Natural killer cell (primary cell): ENCODE data around the gene TRIB2. TPM values are rescaled to one million over a fixed set of nuclear protein-coding genes. Genes with fewer than 3 reads are reported as not detected.

Source experiments
- ATAC-seq, 3 donors: fragments of 150-1000 bp in 2 of 3; fragments of 200-7000 bp in 1 of 3; cut with Tn5 transposase; 1 replicate in 1 of 3; 2 replicates in 2 of 3; pipeline ENCODE4 v1.10.0; 2021; ENCODE audit warnings: mild to moderate bottlenecking in 2 of 3, moderate library complexity in 2 of 3
- DNase-seq, 2 donors: peaks; one replicate each; pipeline versions ENCODE4 v3.0.0 to v3.0.0-alpha.2; 2013 to 2021; ENCODE audit warnings: mixed read lengths in 1 of 2
- H3K27ac ChIP-seq: one replicate; pipeline ENCODE4 v1.5.1; 2013; ENCODE audit warnings: mild to moderate bottlenecking, low read length
- H3K27me3 ChIP-seq: one replicate; pipeline ENCODE4 v1.6.1; 2013; ENCODE audit warnings: low read length; ENCODE audit not compliant: control insufficient read depth, insufficient read depth
- H3K36me3 ChIP-seq: one replicate; pipeline ENCODE4 v1.6.1; 2013; ENCODE audit warnings: low read length; ENCODE audit not compliant: control insufficient read depth, insufficient read depth
- H3K4me1 ChIP-seq: one replicate; pipeline ENCODE4 v1.6.1; 2013; ENCODE audit warnings: low read length; ENCODE audit not compliant: control insufficient read depth, insufficient read depth
- H3K4me3 ChIP-seq: one replicate; pipeline ENCODE4 v1.5.1; 2013; ENCODE audit warnings: low read length
- H3K9me3 ChIP-seq: one replicate; pipeline ENCODE4 v1.6.1; 2013; ENCODE audit warnings: low read length; ENCODE audit not compliant: control insufficient read depth, insufficient read depth
- H3K27ac Mint-ChIP-seq, 2 donors: one replicate each; pipeline ENCODE4 v1.8.0; 2022; ENCODE audit warnings: mild to moderate bottlenecking in 2 of 2, mixed read lengths in 2 of 2, moderate library complexity in 1 of 2
- H3K27me3 Mint-ChIP-seq, 2 donors: one replicate each; pipeline ENCODE4 v1.8.0; 2022; ENCODE audit warnings: low read depth in 2 of 2, mixed read lengths in 2 of 2
- H3K36me3 Mint-ChIP-seq: one replicate; pipeline ENCODE4 v1.8.0; 2022; ENCODE audit warnings: mixed read lengths
- H3K4me1 Mint-ChIP-seq, 2 donors: one replicate each; pipeline ENCODE4 v1.8.0; 2022; ENCODE audit warnings: mixed read lengths in 2 of 2
- H3K4me3 Mint-ChIP-seq: one replicate; pipeline ENCODE4 v1.8.0; 2022; ENCODE audit warnings: mild to moderate bottlenecking, moderate library complexity, mixed read lengths
- H3K9me3 Mint-ChIP-seq, 2 donors: one replicate each; pipeline ENCODE4 v1.8.0; 2022; ENCODE audit warnings: mixed read lengths in 2 of 2
- CTCF ChIP-seq: fragments of 200-600 bp; IDR thresholded peaks from one replicate; pipeline ENCODE4 v1.8.0; 2022; ENCODE audit warnings: antibody characterized with exemption
- WGBS: methylation state at CpG from one replicate; pipeline ENCODE4 v1.1.7; 2013; ENCODE audit warnings: missing lambda C conversion rate; ENCODE audit not compliant: insufficient coverage; 5-methylcytosine and 5-hydroxymethylcytosine counted together
- intact Hi-C: fragments of 100-400 bp; cut with micrococcal nuclease; formaldehyde crosslinking; loops from one replicate; pipeline ENCODE4 v1.14.2; 2022
- total RNA-seq, 4 donors: library from RNA; stranded (reverse); fragments of 120-200 nt in 1 of 4; gene quantifications; one replicate each; pipeline versions ENCODE4 v1.2.3 to v1.2.4, GENCODE V29; 2013 to 2022

Gene TRIB2
- total RNA-seq, 3 donors from 2014 or later (not counting 1 experiment from before 2014, with no cell fraction given), result 68.1 to 87.4 (median 84.5) TPM

GRCh38 chr2:12721566-12722446 is 5.1 kb downstream of the TRIB2 start:
- ATAC-seq (no peak), DNase-seq (no peak)
- peak overlapping the region; percentile 26 for H3K27ac ChIP-seq
- WGBS, result 43% methylated on average over 11 of the region's 14 CpGs
- peaks cover 46% of the 10 kb centered on the region for H3K4me1 ChIP-seq
- no peaks in the 10 kb centered on the region for H3K27me3 ChIP-seq
- peaks cover 35% of the 10 kb centered on the region for H3K36me3 ChIP-seq
- no peaks in the 10 kb centered on the region for H3K9me3 ChIP-seq
- Mint-ChIP-seq H3K4me1 (peaks cover 87 to 91% of the 10 kb centered on the region in 2 donors), H3K27me3 (no peaks in the 10 kb centered on the region), H3K9me3 (no peaks in the 10 kb centered on the region), H3K36me3 (peaks cover 9% of the 10 kb centered on the region), H3K27ac (peak overlapping the region; percentile 96 to 98), H3K4me3 (peak overlapping the region; percentile 99)
- peak overlapping the region; percentile 14 for H3K4me3 ChIP-seq
- no peak for TF ChIP-seq CTCF
- intact Hi-C loops, result no loop called here

GRCh38 chr2:12722447-12723316 is 5.9 kb downstream of the TRIB2 start:
- H3K27me3 Mint-ChIP-seq, result no peaks in the 10 kb centered on the region
- H3K27ac ChIP-seq, result no peak overlapping the region
- DNase-seq, result no peak

GRCh38 chr2:12723736-12724463 is 7.2 kb downstream of the TRIB2 start:
- Histone ChIP-seq H3K4me3 (no peak overlapping the region), H3K36me3 (peaks cover 38% of the 10 kb centered on the region), H3K9me3 (no peaks in the 10 kb centered on the region), H3K27ac (no peak overlapping the region), H3K27me3 (no peaks in the 10 kb centered on the region), H3K4me1 (peaks cover 67% of the 10 kb centered on the region)
- Mint-ChIP-seq H3K36me3 (peaks cover 9% of the 10 kb centered on the region), H3K9me3 (no peaks in the 10 kb centered on the region), H3K27me3 (no peaks in the 10 kb centered on the region), H3K4me3 (peak overlapping the region; percentile 87), H3K27ac (peak overlapping the region; percentile 96 to 98), H3K4me1 (peaks cover 98 to 100% of the 10 kb centered on the region in 2 donors)
- TF ChIP-seq CTCF, result no peak
- 74% methylated on average over 8 of the region's 8 CpGs for WGBS
- no peak for ATAC-seq
- intact Hi-C loops, result no loop called here
- no peak for DNase-seq

More at GRCh38 chr2:12722447-12723316, 5.9 kb downstream of the TRIB2 start:
- no peaks in the 10 kb centered on the region for H3K9me3 ChIP-seq
- intact Hi-C loops, result no loop called here
- Mint-ChIP-seq H3K36me3 (peaks cover 9% of the 10 kb centered on the region), H3K4me1 (peaks cover 95 to 96% of the 10 kb centered on the region in 2 donors), H3K4me3 (peak overlapping the region; percentile 99), H3K9me3 (no peaks in the 10 kb centered on the region), H3K27ac (peak overlapping the region; percentile 96 to 98)
- WGBS, result 64% methylated on average over 6 of the region's 7 CpGs
- no peaks in the 10 kb centered on the region for H3K27me3 ChIP-seq
- no peak overlapping the region for H3K4me3 ChIP-seq
- no peak for TF ChIP-seq CTCF
- peaks cover 54% of the 10 kb centered on the region for H3K4me1 ChIP-seq
- H3K36me3 ChIP-seq, result peaks cover 38% of the 10 kb centered on the region
- no peak for ATAC-seq
